Panc1 (cell line): Measurements from ENCODE around the gene FGD4. TPM values are rescaled to one million over a fixed set of nuclear protein-coding genes. Genes with fewer than 3 reads are reported as not detected.

ENCODE experiments used
- ATAC-seq: fragments of 200-7000 bp; cut with Tn5 transposase; 2 replicates; pipeline ENCODE4 v1.9.1; 2020; ENCODE audit warnings: mild to moderate bottlenecking, moderate library complexity
- BruUV-seq: library from RNA; stranded (reverse); fragments of 400-500 nt; replicated peaks from 2 replicates; lab custom pipeline; 2021; lab: Mats Ljungman, UMichigan
- CTCF ChIA-PET: fragments of 300-600 bp; sonication (Branson Sonifier 250); formaldehyde crosslinking; loops from one replicate; lab custom pipeline; 2022; ENCODE audit warnings: antibody characterized with exemption; lab: Charles Lee
- POLR2A ChIA-PET: fragments of 300-600 bp; sonication (Branson Sonifier 250); formaldehyde crosslinking; loops from one replicate; lab custom pipeline; 2022; ENCODE audit warnings: antibody characterized with exemption; lab: Charles Lee
- DNase-seq: peaks from one replicate; pipeline ENCODE4 v3.0.0-alpha.2; 2010; ENCODE audit warnings: low read depth, low spot score
- H3K27ac ChIP-seq: 2 replicates; pipeline ENCODE4 v1.5.1; 2011; ENCODE audit warnings: mild to moderate bottlenecking, low read length, inconsistent platforms
- H3K27me3 ChIP-seq: fragments of 200-500 bp; sonication (Bioruptor generic); 2 replicates; pipeline ENCODE4 v1.6.0; 2014; ENCODE audit warnings: low read length, inconsistent platforms; ENCODE audit not compliant: control insufficient read depth, insufficient read depth
- H3K36me3 ChIP-seq: fragments of 200-500 bp; sonication (Bioruptor generic); 2 replicates; pipeline ENCODE4 v1.5.1; 2014; ENCODE audit warnings: inconsistent platforms, mild to moderate bottlenecking, low read length, moderate library complexity; ENCODE audit not compliant: control insufficient read depth, insufficient read depth
- H3K4me1 ChIP-seq: 2 replicates; pipeline ENCODE4 v1.5.1; 2011; ENCODE audit warnings: inconsistent platforms, mild to moderate bottlenecking, low read length, moderate library complexity; ENCODE audit not compliant: control insufficient read depth, insufficient read depth
- H3K4me3 ChIP-seq, 2 experiments: 2 replicates each; pipeline ENCODE4 v1.5.1; 2011 to 2012; ENCODE audit warnings: low read depth in 2 of 2, low read length in 2 of 2, mild to moderate bottlenecking in 2 of 2, inconsistent platforms in 1 of 2, moderate library complexity in 1 of 2
- H3K9me3 ChIP-seq: fragments of 200-500 bp; sonication (Bioruptor generic); 2 replicates; pipeline ENCODE4 v1.5.1; 2014; ENCODE audit warnings: low read depth, mild to moderate bottlenecking, inconsistent platforms, low read length, moderate library complexity; ENCODE audit not compliant: control insufficient read depth, insufficient read depth
- POLR2AphosphoS5 ChIP-seq: IDR thresholded peaks from 2 replicates; pipeline ENCODE4 v1.6.1; 2012; ENCODE audit warnings: mild to moderate bottlenecking, low read depth, low read length, moderate library complexity
- SIN3A ChIP-seq: IDR thresholded peaks from 2 replicates; pipeline ENCODE4 v1.6.1; 2012; ENCODE audit warnings: low read depth, mild to moderate bottlenecking, low read length, moderate library complexity, borderline replicate concordance; ENCODE audit not compliant: insufficient read depth
- TCF7L2 ChIP-seq: IDR thresholded peaks from 2 replicates; pipeline ENCODE4 v1.6.1; 2011; ENCODE audit warnings: mild to moderate bottlenecking, low read depth, low read length, inconsistent platforms
- in situ Hi-C: cut with HindIII; loops from 2 replicates; pipeline ENCODE4 v1.10.0; 2016; ENCODE audit warnings: low sequenced_read_pairs, low pct_unique_long_range_greater_than_20kb
- intact Hi-C: fragments of 100-400 bp; cut with micrococcal nuclease; formaldehyde crosslinking; loops from one replicate; pipeline ENCODE4 v1.10.0; 2022; ENCODE audit not compliant: unreplicated experiment
- total RNA-seq: library from RNA; stranded (reverse); gene quantifications from one replicate; pipeline ENCODE4 v1.2.1, GENCODE V29; 2021; ENCODE audit not compliant: unreplicated experiment
- TF ChIP-seq, protein P1 (sequence below), 2 experiments: IDR thresholded peaks; 2 replicates each; pipeline ENCODE4 v1.6.1; 2011 to 2012; ENCODE audit warnings: low read depth in 2 of 2, control low read depth in 1 of 2, low read length in 1 of 2, mild to moderate bottlenecking in 1 of 2, moderate library complexity in 1 of 2; ENCODE audit not compliant: insufficient read depth in 1 of 2
- TF ChIP-seq, protein P2 (sequence below): fragments of 450-650 bp; IDR thresholded peaks from 2 replicates; pipeline ENCODE4 v1.5.1; 2017; ENCODE audit warnings: mild to moderate bottlenecking

The FGD4 gene
- total RNA-seq, 1 experiment from 2014 or later: 5.0 TPM

DNA sequence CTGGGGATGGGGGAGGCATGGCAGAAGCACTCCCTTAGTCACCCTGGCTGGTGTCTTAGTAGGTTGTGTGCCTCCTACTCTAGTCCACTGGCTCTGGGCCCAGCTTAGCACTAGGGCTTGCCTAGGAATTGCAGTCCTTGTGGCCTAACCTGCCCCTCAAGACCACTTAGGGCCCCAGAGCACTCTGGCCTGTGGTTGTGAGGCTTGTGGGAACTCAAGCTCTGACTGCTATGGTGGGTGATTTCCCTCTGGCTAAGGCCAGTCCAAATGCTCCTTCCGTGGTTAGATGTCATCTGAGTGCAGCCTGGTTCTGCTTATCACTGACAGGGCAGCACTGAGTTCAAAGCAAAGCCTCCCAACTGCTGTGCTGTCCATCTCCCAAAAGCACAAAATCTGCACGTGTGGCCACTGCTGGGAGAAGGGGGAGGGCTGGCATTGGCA, 20.2 kb downstream of the FGD4 start:
- peak; percentile 56 for ATAC-seq

DNA sequence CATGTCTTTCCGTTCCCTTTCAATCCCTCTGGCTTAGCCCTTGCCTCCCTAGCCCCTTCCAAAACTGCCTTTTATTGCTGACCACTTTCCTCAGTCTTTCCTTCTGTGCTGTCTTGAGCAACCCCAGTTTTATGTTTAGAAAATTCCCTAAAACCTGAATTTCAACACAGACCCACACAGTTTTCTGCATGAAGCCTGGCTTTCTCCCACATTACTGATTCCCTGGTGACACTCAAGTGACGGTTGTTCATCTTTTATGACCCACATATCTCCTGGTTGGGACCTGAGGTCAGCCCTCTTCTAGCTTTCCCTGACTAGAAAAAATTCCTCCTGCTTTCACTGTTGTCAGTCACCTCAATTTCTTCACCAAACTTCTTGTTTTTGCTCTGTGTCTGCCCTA, 21.0 kb downstream of the FGD4 start:
- BruUV-seq: no TSS peak
- CTCF ChIA-PET: no interaction called here
- Histone ChIP-seq H3K9me3 (no peaks in the 10 kb centered on the region), H3K27me3 (no peaks in the 10 kb centered on the region), H3K27ac (no peak overlapping the region), H3K4me3 (no peak overlapping the region), H3K4me1 (no peaks in the 10 kb centered on the region), H3K36me3 (no peaks in the 10 kb centered on the region)
- DNase-seq (no peak), ATAC-seq (no peak)
- in situ Hi-C loops: no loop called here
- TF ChIP-seq, protein P1, sequence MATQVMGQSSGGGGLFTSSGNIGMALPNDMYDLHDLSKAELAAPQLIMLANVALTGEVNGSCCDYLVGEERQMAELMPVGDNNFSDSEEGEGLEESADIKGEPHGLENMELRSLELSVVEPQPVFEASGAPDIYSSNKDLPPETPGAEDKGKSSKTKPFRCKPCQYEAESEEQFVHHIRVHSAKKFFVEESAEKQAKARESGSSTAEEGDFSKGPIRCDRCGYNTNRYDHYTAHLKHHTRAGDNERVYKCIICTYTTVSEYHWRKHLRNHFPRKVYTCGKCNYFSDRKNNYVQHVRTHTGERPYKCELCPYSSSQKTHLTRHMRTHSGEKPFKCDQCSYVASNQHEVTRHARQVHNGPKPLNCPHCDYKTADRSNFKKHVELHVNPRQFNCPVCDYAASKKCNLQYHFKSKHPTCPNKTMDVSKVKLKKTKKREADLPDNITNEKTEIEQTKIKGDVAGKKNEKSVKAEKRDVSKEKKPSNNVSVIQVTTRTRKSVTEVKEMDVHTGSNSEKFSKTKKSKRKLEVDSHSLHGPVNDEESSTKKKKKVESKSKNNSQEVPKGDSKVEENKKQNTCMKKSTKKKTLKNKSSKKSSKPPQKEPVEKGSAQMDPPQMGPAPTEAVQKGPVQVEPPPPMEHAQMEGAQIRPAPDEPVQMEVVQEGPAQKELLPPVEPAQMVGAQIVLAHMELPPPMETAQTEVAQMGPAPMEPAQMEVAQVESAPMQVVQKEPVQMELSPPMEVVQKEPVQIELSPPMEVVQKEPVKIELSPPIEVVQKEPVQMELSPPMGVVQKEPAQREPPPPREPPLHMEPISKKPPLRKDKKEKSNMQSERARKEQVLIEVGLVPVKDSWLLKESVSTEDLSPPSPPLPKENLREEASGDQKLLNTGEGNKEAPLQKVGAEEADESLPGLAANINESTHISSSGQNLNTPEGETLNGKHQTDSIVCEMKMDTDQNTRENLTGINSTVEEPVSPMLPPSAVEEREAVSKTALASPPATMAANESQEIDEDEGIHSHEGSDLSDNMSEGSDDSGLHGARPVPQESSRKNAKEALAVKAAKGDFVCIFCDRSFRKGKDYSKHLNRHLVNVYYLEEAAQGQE (IDR thresholded peaks at IDR 0.05; ENCODE audit: insufficient read depth in 1 of 2, low read depth in 2 of 2, low read length in 1 of 2): no peak
- TF ChIP-seq, protein P2, sequence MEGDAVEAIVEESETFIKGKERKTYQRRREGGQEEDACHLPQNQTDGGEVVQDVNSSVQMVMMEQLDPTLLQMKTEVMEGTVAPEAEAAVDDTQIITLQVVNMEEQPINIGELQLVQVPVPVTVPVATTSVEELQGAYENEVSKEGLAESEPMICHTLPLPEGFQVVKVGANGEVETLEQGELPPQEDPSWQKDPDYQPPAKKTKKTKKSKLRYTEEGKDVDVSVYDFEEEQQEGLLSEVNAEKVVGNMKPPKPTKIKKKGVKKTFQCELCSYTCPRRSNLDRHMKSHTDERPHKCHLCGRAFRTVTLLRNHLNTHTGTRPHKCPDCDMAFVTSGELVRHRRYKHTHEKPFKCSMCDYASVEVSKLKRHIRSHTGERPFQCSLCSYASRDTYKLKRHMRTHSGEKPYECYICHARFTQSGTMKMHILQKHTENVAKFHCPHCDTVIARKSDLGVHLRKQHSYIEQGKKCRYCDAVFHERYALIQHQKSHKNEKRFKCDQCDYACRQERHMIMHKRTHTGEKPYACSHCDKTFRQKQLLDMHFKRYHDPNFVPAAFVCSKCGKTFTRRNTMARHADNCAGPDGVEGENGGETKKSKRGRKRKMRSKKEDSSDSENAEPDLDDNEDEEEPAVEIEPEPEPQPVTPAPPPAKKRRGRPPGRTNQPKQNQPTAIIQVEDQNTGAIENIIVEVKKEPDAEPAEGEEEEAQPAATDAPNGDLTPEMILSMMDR: no peak
- TF ChIP-seq POLR2AphosphoS5 (no peak), SIN3A (no peak), TCF7L2 (no peak)
- intact Hi-C loops: no loop called here
- POLR2A ChIA-PET: no interaction called here

More for the DNA sequence above, 20.2 kb downstream of the FGD4 start:
- CTCF ChIA-PET: no interaction called here
- no peaks in the 10 kb centered on the region for H3K36me3 ChIP-seq
- no peaks in the 10 kb centered on the region for H3K27me3 ChIP-seq
- H3K9me3 ChIP-seq: no peaks in the 10 kb centered on the region
- TF ChIP-seq, protein P1 (IDR thresholded peaks at IDR 0.05; ENCODE audit: insufficient read depth in 1 of 2, low read depth in 2 of 2, low read length in 1 of 2): no peak
- TF ChIP-seq TCF7L2 (no peak), POLR2AphosphoS5 (no peak), SIN3A (no peak)
- TF ChIP-seq, protein P2: no peak
- intact Hi-C loops (no loop called here), in situ Hi-C loops (no loop called here)
- H3K27ac ChIP-seq: no peak overlapping the region
- POLR2A ChIA-PET: no interaction called here
- no peaks in the 10 kb centered on the region for H3K4me1 ChIP-seq
- H3K4me3 ChIP-seq: no peak overlapping the region
- no TSS peak for BruUV-seq
- DNase-seq: no peak
